Measurements from ENCODE around the gene TP63.

DNA sequence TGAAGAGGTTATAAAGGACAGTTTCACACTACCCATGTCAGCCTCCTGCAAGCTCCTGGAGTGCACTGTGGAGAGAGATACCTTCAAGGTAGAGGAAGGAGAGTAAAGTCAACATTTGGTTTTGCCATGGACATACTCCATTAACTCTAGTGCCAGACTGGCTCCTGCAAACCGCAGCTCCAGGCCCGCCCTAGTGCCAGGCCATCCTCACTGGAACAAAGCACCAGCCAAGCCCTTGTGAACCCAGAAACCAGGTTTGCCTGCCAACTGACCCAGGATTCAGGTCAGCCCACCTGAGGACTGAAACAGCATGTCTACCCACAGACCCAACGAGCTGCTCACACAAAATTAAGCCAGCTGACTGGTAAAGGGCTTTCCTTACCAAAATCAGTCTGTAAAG is 41.0 kb upstream of the TP63 start:
- TF ChIP-seq, protein P1, sequence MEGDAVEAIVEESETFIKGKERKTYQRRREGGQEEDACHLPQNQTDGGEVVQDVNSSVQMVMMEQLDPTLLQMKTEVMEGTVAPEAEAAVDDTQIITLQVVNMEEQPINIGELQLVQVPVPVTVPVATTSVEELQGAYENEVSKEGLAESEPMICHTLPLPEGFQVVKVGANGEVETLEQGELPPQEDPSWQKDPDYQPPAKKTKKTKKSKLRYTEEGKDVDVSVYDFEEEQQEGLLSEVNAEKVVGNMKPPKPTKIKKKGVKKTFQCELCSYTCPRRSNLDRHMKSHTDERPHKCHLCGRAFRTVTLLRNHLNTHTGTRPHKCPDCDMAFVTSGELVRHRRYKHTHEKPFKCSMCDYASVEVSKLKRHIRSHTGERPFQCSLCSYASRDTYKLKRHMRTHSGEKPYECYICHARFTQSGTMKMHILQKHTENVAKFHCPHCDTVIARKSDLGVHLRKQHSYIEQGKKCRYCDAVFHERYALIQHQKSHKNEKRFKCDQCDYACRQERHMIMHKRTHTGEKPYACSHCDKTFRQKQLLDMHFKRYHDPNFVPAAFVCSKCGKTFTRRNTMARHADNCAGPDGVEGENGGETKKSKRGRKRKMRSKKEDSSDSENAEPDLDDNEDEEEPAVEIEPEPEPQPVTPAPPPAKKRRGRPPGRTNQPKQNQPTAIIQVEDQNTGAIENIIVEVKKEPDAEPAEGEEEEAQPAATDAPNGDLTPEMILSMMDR (IDR thresholded peaks at IDR 0.05; ENCODE audit: low read length) = no peak
- TF ChIP-seq EZH2 (IDR thresholded peaks at IDR 0.05; ENCODE audit: borderline replicate concordance, low read length) = no peak
